Right atrium auricular region (tissue), 2 donors: ENCODE data around the gene EFR3B. TPM values are rescaled to one million over a fixed set of nuclear protein-coding genes. Genes with fewer than 3 reads are reported as not detected.

Experiments
- DNase-seq: peaks from one replicate; pipeline ENCODE4 v3.0.0-alpha.2; 2019; ENCODE audit warnings: low spot score
- H3K27ac ChIP-seq, 2 donors: fragments of 200-600 bp; sonication (generic); 1 replicate in 1 of 2; 2 replicates in 1 of 2; pipeline ENCODE4 v1.5.1; 2016 to 2019
- H3K27me3 ChIP-seq, 2 donors: fragments of 200-600 bp; sonication (generic); one replicate each; pipeline versions ENCODE4 v1.5.1 to v1.6.0; 2017 to 2019
- H3K36me3 ChIP-seq: fragments of 200-600 bp; sonication (generic); one replicate; pipeline ENCODE4 v1.5.1; 2016
- H3K4me1 ChIP-seq, 2 donors: fragments of 200-600 bp; sonication (generic); one replicate each; pipeline versions ENCODE4 v1.5.1 to v1.6.0; 2017 to 2019
- H3K4me3 ChIP-seq, 2 donors: fragments of 200-600 bp; sonication (generic); 1 replicate in 1 of 2; 2 replicates in 1 of 2; pipeline ENCODE4 v1.5.1; 2017 to 2019; ENCODE audit warnings: mild to moderate bottlenecking in 1 of 2, moderate library complexity in 1 of 2
- H3K9me3 ChIP-seq, 2 donors: fragments of 200-600 bp; sonication (generic); one replicate each; pipeline ENCODE4 v1.5.1; 2019
- total RNA-seq, 2 donors: library from RNA; depleted of rRNA; stranded (reverse); fragments of >200 nt; gene quantifications; one replicate each; pipeline ENCODE4 v1.1.0, GENCODE V29; 2016
- TF ChIP-seq, protein P1 (sequence below), 2 donors: fragments of 200-600 bp; sonication (generic); IDR thresholded peaks; one replicate each; pipeline ENCODE4 v1.5.1; 2019; ENCODE audit warnings: antibody characterized with exemption in 2 of 2

The EFR3B gene
- total RNA-seq, 2 donors from 2014 or later: 2.6 to 10.8 TPM

DNA sequence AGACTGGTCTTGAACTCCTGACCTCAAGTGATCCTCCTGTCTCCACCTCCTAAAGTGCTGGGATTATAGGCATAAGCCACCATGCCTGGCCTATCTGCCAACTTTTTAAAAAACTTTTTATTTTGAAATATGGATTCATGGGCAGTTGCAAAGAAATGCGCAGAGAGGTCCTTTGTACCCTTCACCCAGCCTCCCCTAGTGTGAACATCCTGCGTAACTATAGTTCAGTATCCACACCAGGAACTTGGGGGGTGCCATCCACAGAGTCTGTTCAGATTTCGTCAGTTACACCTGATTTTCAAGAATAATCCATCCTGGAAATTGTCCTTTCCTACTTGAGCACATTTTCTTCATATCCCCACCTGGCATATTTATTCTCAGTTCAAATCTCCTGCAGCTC is 33.0 kb downstream of the EFR3B start:
- no peaks in the 10 kb centered on the region for H3K27me3 ChIP-seq
- DNase-seq: no peak
- TF ChIP-seq, protein P1, sequence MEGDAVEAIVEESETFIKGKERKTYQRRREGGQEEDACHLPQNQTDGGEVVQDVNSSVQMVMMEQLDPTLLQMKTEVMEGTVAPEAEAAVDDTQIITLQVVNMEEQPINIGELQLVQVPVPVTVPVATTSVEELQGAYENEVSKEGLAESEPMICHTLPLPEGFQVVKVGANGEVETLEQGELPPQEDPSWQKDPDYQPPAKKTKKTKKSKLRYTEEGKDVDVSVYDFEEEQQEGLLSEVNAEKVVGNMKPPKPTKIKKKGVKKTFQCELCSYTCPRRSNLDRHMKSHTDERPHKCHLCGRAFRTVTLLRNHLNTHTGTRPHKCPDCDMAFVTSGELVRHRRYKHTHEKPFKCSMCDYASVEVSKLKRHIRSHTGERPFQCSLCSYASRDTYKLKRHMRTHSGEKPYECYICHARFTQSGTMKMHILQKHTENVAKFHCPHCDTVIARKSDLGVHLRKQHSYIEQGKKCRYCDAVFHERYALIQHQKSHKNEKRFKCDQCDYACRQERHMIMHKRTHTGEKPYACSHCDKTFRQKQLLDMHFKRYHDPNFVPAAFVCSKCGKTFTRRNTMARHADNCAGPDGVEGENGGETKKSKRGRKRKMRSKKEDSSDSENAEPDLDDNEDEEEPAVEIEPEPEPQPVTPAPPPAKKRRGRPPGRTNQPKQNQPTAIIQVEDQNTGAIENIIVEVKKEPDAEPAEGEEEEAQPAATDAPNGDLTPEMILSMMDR (IDR thresholded peaks at IDR 0.05): no peak

DNA sequence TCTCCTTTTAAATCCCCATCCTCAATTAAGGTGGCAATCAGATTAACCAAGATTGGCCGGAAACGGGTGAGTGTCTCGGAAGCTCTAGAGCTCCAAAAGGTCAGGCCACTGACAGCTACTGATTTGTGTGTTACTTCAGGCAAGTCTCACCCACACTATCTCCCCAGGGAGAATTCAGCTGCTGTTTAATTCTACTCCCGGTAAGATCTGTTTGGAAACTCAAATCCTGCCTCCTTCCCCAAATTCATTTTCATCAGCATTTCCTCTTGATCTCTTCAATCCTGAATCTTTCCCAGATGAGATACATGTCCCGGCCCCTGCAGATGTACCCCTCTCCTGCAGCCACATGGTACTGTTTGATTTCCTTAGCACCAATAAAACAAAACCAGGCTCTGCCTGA is 34.9 kb downstream of the EFR3B start:
- H3K27me3 ChIP-seq: no peaks in the 10 kb centered on the region
- H3K4me1 ChIP-seq: peaks cover 0 to 40% of the 10 kb centered on the region in 2 donors
- H3K27ac ChIP-seq: peak overlapping the region in 1 of 2 donors; percentile 13
- no peaks in the 10 kb centered on the region for H3K36me3 ChIP-seq
- H3K9me3 ChIP-seq: no peaks in the 10 kb centered on the region
- H3K4me3 ChIP-seq: no peak overlapping the region
- TF ChIP-seq, protein P1 (IDR thresholded peaks at IDR 0.05): no peak
- no peak for DNase-seq

More for the DNA sequence above, 33.0 kb downstream of the EFR3B start:
- Histone ChIP-seq H3K9me3 (no peaks in the 10 kb centered on the region), H3K36me3 (no peaks in the 10 kb centered on the region), H3K4me3 (no peak overlapping the region), H3K27ac (no peak overlapping the region), H3K4me1 (peaks cover 0 to 34% of the 10 kb centered on the region in 2 donors)

DNA sequence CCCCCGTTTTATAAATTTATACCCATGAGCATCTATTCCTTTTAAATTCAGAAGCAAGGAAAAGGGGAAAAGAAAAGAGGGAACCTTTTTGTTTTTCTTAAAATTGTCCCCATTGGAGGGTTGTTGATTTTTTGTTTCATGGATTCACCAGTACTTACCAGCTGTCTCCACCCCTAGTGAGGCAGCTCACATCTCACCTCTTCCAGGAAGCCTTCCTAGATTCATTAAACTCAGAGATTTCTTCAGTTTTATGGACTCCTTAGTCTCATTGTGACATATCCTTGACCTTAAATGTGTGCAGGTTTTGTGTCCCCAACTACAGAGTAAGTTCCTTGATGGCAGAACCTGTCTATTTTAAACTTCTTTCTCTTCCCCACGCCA is 35.9 kb downstream of the EFR3B start:
- H3K27ac ChIP-seq: peak overlapping the region; percentile 51 to 63
- TF ChIP-seq, protein P1 (IDR thresholded peaks at IDR 0.05): no peak
- no peak for DNase-seq
- no peaks in the 10 kb centered on the region for H3K9me3 ChIP-seq
- H3K4me1 ChIP-seq: peaks cover 0 to 51% of the 10 kb centered on the region in 2 donors
- H3K36me3 ChIP-seq: no peaks in the 10 kb centered on the region
- H3K27me3 ChIP-seq: no peaks in the 10 kb centered on the region
- H3K4me3 ChIP-seq: no peak overlapping the region

DNA sequence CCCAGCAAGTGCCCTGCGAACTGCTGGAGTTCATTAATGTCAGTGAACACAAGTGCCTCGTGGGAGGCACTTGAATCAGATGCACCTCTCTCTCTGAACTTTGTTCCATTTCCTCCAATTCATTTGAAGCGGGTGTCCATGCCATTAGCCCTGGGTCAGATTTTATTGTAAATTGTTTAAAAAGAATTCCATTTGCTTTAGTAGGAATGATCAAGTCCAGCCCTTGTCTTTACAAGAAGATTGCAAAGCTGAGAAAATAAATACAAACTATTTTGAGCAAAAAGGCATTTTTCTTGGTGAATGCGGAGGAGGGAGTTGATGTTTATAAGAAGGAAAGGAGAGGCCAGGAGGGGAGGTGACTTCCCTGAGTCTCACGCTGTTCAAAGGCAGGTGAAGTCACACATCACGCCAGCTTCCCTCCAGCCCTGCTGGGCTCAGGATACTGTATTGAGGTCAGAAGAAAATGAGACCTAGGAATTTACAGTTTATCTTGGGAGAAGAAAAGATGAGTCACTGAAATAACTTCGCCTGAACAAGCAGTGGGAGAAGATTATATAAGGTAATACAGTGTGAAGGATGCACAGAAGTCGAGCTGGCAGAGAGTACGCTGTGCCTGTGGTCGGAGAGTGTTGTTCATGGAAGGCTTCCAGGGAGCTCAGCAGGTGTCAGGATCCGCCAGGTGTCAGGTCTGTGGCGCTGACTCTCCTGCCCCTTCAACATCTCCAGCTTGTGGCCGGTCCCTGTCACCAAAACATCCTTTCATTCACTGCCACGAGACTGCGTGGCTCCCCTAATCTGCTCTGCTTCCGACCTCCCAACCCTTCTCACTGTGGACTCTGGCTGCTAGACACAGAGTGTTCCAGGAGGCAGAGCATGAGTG is 36.5 kb downstream of the EFR3B start:
- Histone ChIP-seq H3K27me3 (no peaks in the 10 kb centered on the region), H3K4me3 (no peak overlapping the region), H3K27ac (peak overlapping the region; percentile 51 to 63), H3K4me1 (peaks cover 0 to 55% of the 10 kb centered on the region in 2 donors), H3K9me3 (no peaks in the 10 kb centered on the region), H3K36me3 (no peaks in the 10 kb centered on the region)
- DNase-seq: no peak
- TF ChIP-seq, protein P1 (IDR thresholded peaks at IDR 0.05): no peak

DNA sequence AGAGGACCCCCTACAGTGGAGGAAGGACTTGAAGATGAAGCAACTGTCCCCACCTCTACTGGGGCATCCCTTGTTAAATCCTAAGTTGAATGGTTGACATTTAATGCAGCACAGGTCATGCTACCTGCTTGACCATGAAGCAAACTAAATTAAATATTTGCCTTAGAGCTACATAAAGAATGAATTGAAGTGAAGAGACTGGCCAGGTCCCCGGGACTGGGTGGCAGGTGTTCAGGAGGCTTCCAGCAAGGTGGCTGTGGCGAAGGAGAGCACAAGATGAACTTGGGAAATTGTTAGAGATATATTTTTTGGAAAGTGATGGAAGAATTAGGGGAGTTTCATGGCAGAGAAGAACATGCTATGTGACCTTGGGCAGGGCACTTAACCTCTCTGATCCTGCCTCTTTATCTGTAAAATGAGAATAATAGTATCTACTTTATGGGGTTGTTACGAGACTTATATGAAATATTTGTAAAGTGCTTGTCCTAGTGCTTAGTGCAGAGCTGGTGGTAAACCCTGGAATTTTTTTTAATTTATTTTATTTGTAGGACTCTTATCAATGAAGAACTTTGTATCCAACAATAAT is 37.3 kb downstream of the EFR3B start:
- Histone ChIP-seq H3K9me3 (no peaks in the 10 kb centered on the region), H3K27me3 (no peaks in the 10 kb centered on the region), H3K36me3 (no peaks in the 10 kb centered on the region), H3K4me1 (peaks cover 0 to 55% of the 10 kb centered on the region in 2 donors), H3K27ac (peak overlapping the region; percentile 51 to 63), H3K4me3 (no peak overlapping the region)
- TF ChIP-seq, protein P1 (IDR thresholded peaks at IDR 0.05): no peak
- no peak for DNase-seq
